SKM-1 treated with dmso at 0.1 percent for 144 hours (cell line): ENCODE data around the gene ARMS2.

Experiments
- DNase-seq: peaks from one replicate; lab custom pipeline; 2025; ENCODE audit not compliant: unreplicated experiment; lab: John Stamatoyannopoulos, UW

Gene ARMS2

DNA sequence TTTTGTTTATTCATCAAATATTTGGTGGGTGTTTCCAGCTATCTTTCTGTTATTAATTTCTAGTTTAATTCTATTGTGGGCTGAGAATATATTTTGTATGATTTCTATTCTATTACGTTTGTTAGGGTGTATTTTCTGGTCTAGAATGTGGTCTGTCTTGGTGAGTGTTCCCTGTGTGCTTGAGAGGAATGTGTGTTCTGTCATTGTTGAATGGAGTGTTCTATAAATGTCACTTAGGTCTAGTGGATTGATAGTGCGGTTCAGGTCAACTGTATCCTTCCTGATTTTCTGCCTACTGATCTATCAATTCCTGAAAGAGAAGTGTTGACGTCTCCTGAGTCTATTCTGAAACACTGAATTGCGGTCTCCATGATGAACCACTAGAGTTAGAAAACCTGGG, 15.4 kb downstream of the ARMS2 start:
- DNase-seq, result no peak

DNA sequence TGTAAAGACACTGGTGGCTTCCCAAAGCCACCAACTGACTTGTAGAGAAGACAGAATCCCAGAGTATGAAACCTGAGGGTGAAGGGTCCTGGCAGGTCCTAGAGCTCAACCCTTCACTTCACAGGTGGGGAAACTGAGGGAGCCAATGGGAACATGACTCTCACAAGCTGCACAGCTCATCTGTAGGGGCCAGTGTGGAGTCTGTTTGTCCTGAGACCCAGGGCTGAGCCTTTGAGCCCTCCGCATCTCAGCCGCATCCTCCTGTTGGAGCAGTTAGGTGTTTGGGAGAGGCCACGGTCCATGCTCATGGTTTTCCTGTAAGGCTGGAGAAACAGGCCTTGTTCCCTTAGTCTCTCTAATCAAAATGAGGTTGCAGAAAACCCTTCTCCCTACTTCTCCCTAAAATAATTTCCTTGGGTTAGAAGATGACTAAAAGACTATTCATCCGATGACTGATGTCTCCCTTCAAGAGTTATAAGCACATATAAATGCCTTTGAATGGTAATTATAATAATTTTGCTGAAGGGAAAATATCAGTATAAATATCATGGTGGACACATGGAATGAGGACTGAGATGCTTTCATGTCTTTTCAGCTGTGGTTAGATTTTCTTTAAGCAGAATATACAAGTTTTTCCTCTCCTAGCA, 17.2 kb downstream of the ARMS2 start:
- no peak for DNase-seq

DNA sequence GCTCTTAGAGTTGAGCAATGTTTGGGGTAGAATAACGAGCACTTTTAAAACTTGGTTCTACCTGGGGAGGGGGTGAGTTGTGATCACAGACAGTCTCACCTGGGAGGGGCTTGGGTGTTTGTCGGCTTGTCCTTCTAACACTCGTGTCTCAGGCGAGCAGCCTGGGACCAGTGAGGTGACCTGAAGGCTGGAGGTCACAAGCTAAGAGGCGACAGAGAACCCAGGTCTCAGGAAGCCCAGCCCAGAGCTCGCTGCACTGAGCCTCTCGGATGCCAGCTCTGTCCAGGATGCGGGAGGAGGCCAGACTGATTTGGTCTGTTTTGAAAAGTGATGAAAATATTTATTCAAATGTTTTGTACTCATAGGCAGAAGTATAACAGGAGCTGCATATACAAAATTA, 18.7 kb downstream of the ARMS2 start:
- DNase-seq, result no peak

DNA sequence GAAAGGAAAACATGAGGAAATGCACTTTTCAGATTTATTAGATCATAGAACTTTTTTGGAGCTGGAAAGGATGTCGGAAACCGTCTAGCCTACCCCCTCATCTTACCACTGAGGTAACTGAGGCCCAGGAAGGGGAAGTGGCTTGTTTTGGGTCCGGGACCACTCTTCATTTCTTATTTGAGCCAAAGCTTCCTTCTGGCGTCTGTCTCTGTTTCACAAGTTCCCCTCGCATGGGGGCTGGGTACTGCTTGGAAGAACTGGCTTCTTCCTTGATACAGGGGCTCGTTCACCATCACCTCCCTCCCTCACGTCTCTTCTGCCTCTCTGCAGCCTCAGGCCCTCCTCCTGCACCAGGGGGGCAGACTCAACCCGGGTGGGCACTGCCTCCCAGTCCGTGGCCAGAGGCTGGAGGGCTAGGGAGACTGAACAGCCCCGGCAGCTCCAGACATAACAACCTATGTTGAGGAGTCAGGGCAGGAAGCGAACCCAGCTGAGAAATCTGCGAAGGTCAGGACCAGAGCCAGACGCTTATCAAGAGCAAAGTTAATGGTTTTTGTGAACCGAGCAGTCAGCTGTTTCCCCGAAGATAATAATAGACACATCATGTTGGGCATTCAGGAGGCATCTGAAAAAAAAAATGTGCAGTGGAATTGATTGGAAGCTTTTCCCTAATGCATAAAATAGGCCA, 19.8 kb downstream of the ARMS2 start:
- DNase-seq, result no peak

DNA sequence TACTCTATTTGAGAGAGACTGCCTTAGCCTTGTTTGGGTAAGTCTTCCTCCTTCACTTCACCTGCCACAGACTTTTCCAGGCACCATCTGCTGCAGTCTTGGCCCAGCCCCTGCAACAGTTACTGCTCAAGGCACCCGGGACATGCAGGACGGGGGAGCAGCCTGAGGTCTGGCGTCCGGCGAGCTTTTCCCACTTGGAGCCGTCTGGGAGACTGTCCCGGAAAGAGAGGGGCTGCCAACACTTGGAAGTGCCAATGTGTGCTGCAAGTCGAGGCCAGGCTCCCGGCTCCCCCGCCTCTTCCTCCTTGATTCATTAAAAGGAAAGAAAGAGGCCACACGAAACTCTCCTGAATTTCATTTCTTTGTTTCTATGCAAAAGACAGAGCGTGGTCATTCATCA, 20.6 kb downstream of the ARMS2 start:
- DNase-seq, result no peak

DNA sequence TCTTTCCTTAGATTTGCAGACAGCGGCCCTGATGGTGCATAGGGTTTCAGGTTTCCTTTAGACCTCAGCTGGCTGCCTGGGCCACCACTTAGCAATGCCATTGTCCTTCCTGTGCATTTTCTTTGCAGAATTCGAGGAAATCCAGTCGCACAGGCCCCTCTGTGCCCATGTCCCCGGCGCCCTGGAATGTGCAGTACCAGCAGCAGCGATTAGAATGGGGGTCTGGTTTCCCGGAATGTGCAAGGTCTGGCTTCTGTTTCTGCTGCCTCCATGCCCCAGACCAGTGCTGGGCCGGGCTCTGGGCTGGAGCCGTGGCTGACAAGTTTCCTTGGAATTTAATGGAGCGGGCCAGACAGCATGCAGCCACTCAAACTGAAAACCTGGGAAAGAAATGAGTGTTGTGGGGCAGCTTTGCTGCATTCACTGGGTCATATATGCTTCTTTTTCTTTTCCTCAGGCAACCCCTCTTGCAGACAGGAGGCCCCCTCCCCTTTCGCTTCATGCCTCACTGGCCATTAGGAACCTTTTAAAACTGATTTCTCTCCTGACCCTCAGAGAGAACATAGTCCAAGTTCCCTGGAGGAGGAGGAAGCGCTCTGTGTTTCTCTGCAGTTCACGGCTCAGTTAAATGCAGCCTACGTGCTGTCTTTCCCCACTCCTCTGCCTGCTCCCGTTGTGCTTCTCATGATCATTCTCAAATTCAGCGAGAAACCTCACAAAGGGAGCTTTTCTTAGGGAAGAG, 21.3 kb downstream of the ARMS2 start:
- DNase-seq, result no peak

DNA sequence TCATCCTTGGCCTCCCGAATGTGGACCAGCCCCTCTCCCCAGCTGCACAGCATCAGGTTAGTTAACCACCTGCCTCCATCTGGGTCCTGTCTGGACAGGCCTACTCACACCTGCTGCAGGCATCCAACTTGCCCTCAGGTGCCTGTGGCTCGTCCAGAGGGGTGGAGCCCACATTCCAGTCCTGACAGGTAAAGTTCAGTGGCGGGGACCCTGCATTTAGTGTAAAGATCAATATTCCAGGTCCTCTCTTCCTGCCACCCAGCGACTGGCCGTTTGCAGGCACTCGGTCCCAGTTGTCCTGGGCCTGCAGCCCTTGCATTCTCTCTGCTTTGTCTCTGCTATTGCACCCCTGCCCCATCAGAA, 21.9 kb downstream of the ARMS2 start:
- no peak for DNase-seq

DNA sequence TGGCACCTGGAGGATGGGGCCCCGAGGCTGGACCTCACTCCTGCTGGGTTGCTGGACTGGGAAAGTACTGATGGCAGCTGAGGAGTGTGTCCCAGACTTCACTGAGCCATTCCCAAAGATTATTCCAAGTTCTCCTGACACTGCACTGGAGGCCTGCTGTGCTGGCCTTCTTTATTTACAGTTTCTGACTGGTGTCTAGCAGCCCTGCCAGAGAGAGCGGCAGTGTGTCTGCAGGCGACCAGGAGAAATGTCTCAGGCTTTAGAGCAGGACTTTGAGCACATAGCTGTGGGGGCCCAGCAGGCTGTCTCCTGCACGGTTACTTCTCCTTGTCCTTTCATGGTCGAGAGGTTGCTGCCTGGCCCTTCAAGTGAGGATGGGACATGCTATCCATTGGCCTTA, 23.0 kb downstream of the ARMS2 start:
- DNase-seq, result no peak

DNA sequence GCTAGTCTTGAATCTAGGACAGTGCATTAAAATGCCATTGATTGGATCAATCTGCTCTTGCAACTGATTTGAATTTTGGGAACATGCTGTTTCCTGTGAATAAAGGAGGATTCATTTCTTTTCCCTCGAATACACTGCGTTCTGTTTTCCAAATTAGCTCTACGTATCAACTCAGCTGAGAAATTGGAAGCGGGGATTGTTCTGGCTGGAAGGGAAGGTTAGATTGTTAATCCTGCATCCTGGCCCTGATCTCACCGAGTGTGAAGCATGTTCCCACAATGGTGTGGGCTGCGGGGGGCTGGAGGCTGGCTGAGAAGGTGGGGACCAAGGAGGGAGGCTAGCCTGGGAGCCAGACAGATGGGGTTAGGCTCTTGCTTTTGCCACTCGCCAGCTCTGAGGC, 24.5 kb downstream of the ARMS2 start:
- DNase-seq, result no peak

DNA sequence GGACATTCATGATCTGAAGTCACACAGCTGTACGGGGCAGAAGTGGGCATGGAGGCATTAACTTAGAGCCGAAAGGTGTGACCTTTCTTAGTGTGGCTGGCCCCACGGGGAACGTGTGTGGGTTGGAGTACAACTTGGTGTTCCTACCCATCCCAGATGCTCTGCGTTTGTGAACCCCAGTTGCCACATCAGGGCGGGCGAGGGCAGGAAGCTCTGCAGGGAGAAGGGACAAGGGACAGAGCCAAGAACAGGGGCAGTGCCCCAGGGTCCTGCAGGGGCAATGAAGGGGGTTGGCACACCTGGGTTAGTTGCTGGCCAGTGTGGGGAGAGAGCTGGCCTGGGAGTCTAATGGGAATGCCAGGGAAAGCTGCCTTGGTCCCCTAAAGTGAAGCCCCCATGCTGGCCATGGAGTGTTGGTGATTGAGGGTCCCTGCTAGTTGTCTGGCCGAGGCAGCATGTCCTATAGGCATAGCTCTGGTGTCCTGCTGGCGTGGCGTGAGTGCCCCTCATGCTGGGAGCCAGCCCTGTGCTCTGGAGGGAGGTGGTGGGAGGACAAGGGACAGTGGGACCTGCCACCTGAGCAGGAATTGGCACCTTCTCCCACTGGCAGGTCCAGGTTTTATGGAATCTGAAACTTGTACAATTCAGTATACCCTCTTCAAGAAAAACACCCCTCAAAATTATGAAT, 25.8 kb downstream of the ARMS2 start:
- no peak for DNase-seq

DNA sequence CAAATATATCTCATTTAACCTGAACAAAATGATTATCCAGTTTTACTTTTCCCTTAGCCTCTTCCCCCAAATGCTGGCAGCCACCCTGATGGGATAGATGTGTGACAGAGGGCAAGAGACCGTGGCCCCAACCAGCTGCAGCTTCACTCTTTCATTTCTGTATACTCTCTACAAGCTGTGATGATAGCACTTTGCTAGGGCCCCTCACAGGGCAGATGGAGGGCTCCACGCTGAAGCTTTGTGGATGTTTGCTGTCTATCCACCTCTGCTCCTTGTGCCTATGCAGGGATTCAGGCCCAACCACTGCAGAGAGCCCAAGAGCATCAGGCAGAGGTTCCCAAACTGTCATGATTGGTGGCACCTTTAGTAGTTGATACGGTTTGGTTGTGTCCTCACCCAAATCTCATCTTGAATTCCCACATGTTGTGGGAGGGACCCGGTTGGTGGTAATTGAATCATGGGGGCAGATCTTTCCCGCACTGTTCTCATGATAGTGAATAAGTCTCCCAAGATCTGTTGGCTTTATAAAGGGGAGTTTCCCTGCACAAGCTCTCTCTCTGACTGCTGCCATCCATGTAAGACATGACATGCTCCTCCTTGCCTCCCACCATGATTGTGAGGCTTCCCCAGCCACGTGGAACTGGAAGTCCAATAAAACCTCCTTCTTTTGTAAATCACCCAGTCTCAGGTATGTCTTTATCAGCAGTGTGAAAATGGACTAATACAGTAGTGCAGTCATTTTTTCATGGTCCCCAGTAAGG, 27.0 kb downstream of the ARMS2 start:
- DNase-seq, result no peak

DNA sequence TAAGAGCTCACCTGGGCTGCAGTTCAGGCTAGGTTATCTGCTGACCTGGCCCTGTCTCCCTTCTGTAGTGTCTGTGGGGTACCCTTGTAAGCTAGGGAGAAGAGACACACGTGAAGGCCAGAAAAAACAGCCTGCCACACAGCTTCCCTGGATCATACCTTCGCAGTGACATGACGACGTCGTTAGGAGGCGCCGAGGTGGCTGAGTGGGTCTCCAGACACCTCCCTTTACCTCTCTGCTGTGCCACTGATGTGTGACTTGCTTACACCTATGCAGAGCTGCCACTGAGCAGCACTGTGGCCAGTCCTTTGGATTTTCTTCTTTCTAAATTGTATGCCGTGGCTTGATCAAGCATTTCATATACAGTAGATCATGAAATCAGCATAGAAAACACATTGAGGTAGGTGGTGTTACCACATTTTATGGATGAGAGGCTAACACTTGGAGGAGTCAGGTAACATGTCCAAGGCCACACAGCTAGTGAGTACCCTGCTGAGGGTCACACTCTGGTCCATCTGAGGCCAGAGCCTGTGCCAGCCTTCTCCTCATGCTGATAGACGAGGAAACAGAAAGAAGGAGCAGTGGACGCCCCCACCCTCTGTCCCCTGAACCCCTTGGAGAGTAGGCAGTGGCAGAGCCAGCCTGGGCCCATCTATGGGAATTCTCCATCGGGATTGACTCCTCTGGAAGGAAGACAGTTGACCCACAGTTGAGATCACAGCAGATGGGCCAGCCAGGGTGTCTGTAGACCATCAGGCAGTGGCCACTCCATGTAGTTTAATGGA, 30.0 kb downstream of the ARMS2 start:
- DNase-seq, result no peak

DNA sequence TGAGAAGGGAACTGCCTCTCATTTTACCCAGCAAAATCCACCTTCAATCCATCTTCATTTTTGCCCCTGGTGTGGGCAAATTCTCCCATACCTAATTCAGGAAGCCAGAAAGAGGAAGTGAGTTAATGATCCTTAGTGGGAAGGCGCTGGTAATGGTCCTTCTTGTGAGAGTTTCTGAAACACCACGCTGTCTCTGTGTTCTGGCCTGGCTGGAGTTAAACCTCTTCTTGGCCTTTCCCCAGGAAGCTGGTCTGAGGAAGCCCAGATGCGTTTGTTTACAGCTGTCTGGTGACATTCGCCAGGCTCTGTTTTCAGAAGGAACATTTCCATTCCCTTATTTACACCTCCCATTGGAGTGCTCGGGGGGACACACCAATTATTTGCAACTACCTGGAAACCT, 31.2 kb downstream of the ARMS2 start:
- DNase-seq, result no peak

DNA sequence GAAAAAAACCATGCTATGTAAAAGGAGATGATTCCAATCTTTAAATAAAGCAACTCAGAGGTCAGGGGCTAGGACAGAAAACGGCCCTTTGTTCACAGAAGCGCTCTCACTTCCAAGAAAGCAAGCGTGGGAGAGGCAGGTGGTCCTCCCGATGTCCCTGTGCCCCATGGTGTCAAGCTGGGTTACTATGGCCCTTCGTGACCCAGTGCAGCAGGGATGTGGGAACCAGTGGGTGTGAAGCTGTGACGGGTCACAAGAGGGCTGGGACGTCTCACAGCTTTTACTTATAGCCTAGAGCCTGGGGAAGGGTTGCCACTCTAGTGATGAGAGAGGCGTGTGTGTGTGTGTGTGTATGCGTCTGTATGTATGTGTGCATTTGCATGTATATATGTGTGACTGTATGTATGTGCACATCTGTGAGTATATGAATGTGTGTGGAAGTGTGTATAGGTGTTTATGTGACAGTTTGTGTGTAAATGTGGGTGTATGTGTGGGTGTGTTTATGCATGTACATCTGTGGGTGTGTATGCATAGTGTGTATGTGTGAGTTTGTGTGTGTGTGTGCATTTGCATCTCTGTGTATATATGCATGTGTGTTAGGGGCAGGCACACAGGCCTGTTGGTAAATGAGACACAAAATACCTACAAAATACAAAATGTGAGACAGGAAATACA, 32.1 kb downstream of the ARMS2 start:
- DNase-seq, result no peak

DNA sequence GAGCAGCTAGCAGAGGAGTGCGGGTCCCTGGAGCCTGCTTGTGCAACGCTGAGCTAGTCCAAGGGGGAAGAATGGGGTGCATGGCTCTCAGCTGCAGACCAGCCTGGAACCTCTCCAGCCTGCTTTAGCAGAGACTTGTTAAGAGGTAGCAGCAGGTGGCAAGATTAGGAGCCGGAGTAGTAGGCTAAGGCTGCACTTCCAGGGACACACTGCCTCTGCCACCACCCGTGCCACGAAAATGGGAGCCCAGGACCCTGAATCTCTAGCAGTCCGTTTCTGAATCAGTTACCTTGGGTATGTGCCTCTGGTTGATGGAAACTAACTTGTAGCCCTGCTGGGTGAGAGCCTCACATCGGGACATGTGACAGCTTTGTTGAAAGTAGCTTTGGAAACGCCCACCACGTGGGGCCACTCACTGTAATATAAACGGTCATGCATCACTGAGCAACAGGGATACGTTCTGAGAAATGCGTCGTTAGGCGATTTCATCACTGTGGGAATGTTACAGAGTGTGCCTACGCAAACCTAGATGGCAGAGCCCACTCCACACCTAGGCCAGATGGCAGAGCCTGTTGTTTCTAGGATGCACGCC, 32.8 kb downstream of the ARMS2 start:
- no peak for DNase-seq

DNA sequence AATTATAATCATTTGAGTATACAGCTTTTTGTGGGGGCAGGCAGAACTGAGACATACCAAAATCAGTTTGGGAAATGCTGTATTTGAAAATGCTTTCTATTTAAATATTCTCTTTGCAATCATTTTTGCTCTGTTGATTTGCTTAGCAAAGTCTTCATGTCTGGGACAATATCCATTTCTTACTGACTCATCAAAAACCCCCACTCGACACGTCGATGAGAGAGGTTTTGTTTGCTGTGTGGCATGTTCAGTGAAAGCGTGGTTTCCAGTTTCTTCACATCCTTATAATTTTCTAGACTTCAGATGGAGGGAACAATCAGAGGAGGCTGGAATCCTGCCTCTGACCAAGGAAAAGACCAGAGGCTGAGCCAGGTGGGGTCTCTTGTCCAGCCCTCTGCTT, 35.8 kb downstream of the ARMS2 start:
- no peak for DNase-seq

DNA sequence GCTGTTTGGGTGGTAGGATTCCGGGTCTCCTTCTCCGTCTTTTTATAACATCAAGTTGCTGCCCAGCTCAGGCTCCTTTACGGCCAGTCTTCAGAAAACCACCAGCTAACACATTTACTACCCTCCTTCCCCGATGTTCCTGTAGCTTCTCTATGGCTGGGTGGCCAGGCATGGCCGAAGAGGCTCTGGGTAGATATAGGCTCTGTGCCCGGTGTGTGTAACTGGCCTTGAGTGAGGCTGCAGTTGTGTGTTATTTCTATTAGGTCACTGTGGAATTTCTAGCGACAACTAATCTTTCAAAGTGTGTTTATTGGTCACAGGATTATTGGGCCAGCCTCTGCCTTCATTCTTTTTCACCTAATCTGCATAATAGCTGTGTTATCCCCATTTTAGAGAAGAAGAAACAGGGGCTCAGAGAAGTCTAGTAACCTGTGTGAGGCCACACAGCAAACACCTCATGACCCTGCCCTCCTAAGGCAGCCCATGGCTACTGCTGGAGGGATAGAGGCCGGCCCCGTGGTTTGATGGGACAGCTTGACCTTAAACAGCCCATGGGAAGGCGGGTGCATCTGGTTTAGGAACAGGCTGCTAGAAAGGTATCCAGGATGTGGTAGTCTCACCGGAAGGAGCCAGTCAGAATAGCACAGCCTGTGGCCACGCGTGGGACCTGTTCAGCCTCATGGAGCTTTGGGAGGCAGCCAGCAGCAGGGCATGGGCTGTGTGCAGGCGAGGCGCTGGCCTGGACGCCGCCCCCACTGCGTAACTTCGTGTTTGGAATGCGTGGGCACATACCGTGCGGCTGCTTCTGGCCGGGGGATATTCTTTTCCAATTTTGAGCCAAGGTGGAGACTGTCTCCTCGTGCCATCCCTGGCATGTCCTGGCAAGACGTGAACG, 36.6 kb downstream of the ARMS2 start:
- DNase-seq, result no peak

DNA sequence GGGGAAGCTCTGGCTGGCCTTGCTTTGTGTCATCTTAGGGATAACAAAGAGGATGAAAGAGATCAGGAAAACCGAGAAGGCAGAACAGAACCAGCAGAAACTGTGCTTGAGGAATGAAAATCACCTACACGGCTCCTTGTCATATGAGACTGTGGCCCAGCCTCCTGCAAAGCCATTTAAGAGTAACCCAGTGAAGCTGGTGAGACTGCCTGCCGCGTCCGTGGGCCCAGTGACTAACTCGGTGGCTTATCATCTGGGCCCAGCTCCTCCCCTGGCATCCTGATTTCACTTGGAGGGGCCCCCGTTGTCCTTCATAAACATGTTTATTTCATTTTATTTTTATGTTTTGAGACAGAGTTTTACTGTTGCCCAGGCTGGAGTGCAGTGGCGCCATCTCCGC, 37.6 kb downstream of the ARMS2 start:
- DNase-seq, result no peak
